Epithelial cell of proximal tubule (primary cell): Measurements from ENCODE around the gene XPA. TPM values are rescaled to one million over a fixed set of nuclear protein-coding genes. Genes with fewer than 3 reads are reported as not detected.
A peak's percentile ranks its signal among the peaks of the same experiment; 100 is the strongest.
"Not testable (repeated sequence)": the region's sequence is repeated elsewhere in the genome, so short reads cannot be mapped to it uniquely, and the experiment has no call there.

Source experiments
- DNase-seq: peaks from one replicate; pipeline ENCODE4 v3.0.0-alpha.2; 2011; ENCODE audit warnings: low read depth
- H3K4me3 ChIP-seq: 2 replicates; pipeline ENCODE4 v1.5.1; 2011; ENCODE audit warnings: low read depth, mild to moderate bottlenecking, low read length
- CTCF ChIP-seq: conservative IDR thresholded peaks from 2 replicates; pipeline ENCODE4 v1.5.1; 2012; ENCODE audit warnings: low read depth, mild to moderate bottlenecking, low read length
- total RNA-seq: library from RNA; depleted of rRNA; stranded (reverse); fragments of >200 nt; gene quantifications from 2 replicates; pipeline ENCODE4 v1.2.3, GENCODE V29; 2015

XPA gene
- total RNA-seq, result 4.7 and 7.6 TPM in 2 replicates

- peak within 1 kb of the TSS; percentile 90 for H3K4me3 ChIP-seq
- no peak for DNase-seq
- no peak for TF ChIP-seq CTCF
Observed at GRCh38 chr9:97696803-97697601, at the start of gene XPA. Gene XPA, minus strand, starts transcription at chr9:97697340. Its CDS starts 48 bp downstream, at chr9:97697292.

DNA sequence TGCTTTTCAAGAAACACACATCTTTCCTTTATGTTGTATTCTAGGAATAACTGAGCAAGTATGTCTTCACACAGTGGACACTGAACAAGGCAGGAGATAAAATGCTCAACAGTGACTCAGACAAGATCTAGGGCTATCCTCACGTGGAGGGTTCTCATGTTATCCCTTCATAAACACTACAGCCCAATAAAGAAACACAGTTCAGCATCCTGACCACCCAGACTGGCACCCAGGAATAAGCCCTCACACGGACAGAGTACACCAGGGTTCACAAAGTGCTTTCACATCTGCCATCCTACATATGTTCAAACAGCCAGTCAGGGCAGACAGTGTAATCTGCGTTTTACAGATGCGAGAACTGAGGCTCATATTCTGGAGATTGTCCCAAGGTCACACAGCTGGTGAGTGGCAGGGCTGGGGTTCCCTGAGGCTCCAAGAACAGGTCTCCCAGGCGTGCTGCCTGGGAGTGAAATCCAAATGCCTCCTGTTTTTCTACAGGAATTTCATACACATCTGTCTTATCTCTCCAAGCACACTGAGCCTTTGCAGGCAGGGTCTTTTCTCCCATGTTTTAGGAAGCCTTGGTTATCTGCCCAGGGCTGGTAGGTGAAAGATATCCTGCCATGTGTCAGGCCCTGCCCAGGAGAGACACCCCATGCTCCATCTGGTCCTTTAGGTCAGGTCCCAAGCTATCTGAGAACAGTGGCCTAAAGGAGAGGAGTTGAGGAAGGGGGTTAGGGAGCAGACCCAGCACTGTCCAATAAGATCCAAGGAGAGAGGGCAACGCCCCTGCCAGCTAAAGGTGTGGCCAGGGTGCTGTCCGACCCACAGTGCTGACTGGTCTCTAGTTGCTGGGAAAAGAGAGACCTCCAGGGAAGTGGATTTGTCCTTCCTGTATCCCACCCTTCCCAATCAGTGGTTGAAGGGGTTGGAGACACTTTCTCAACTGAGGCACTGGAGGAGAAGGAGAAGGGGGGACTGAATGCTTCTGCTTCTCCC lies 47.9 kb upstream of the XPA start:
- no peak for DNase-seq
- no peak overlapping the region for H3K4me3 ChIP-seq
- TF ChIP-seq CTCF, result no peak

- not testable (repeated sequence) for H3K4me3 ChIP-seq, DNase-seq
Observed at GRCh38 chr9:97744025-97744424, 46.9 kb upstream of the XPA start.

- no peak for TF ChIP-seq CTCF
- H3K4me3 ChIP-seq, result no peak overlapping the region
- DNase-seq, result no peak
Observed at GRCh38 chr9:97742545-97742944, 45.4 kb upstream of the XPA start.

GRCh38 chr9:97741947-97742346 lies 44.8 kb upstream of the XPA start:
- no peak for TF ChIP-seq CTCF
- DNase-seq, result no peak

DNA sequence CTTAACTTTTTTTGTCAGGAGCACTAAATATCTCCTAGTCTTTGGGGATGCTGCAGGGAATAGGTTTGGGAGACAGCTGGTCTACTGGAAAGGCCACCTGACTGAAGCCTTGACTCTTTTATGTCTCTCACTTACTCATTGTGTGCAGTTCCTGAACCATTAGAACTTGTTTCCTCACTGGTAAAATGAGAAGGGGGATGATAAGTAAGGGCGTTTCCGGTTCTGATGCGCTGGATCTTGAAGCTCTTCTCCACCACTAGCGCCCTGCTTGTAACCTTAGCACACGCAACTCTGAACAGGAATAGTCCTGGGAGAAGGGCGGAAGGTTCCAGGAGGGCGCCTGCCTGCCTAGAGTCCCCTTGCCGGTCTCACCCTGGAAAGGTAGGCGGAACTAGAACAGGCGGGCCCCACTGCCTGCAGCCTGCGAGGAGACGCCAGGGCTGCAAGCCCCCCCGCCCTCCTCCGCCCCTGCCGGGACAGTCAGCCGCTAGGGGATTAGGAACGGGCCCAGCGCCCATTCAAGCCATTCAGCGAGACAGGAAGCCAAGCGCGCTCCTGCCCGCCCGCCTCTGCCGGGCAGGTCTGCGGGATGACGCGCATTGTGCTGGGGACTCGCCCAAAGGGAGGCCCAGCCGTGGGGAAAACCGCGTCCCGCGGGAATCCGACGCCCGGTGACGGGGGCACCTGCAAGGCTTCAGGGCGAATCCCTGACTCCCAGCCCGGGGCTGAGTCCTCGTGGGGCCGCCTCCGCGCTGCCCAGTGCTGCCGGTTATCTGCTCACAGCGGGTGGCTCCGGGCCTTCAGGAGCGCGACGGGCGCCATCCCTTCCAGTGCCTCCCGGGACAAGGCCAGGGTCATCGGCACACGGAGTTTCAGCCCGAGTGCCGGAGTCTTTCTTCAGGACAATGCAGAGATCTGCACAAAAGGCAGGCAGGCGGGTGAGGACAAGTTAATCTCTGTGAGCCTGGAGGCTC lies 44.0 kb upstream of the XPA start:
- TF ChIP-seq CTCF, result peak; percentile 32
- no peak for DNase-seq
- H3K4me3 ChIP-seq, result peak overlapping the region; percentile 46

More at GRCh38 chr9:97741947-97742346, 44.8 kb upstream of the XPA start:
- no peak overlapping the region for H3K4me3 ChIP-seq
